Panc1 (cell line): ENCODE data around the gene AGPAT4. TPM values are rescaled to one million over a fixed set of nuclear protein-coding genes. Genes with fewer than 3 reads are reported as not detected.

ENCODE experiments used
- ATAC-seq: fragments of 200-7000 bp; cut with Tn5 transposase; 2 replicates; pipeline ENCODE4 v1.9.1; 2020; ENCODE audit warnings: mild to moderate bottlenecking, moderate library complexity
- BruUV-seq: library from RNA; stranded (reverse); fragments of 400-500 nt; replicated peaks from 2 replicates; lab custom pipeline; 2021; lab: Mats Ljungman, UMichigan
- CTCF ChIA-PET: fragments of 300-600 bp; sonication (Branson Sonifier 250); formaldehyde crosslinking; loops from one replicate; lab custom pipeline; 2022; ENCODE audit warnings: antibody characterized with exemption; lab: Charles Lee
- POLR2A ChIA-PET: fragments of 300-600 bp; sonication (Branson Sonifier 250); formaldehyde crosslinking; loops from one replicate; lab custom pipeline; 2022; ENCODE audit warnings: antibody characterized with exemption; lab: Charles Lee
- DNase-seq: peaks from one replicate; pipeline ENCODE4 v3.0.0-alpha.2; 2010; ENCODE audit warnings: low read depth, low spot score
- H3K27ac ChIP-seq: 2 replicates; pipeline ENCODE4 v1.5.1; 2011; ENCODE audit warnings: mild to moderate bottlenecking, low read length, inconsistent platforms
- H3K27me3 ChIP-seq: fragments of 200-500 bp; sonication (Bioruptor generic); 2 replicates; pipeline ENCODE4 v1.6.0; 2014; ENCODE audit warnings: low read length, inconsistent platforms; ENCODE audit not compliant: control insufficient read depth, insufficient read depth
- H3K36me3 ChIP-seq: fragments of 200-500 bp; sonication (Bioruptor generic); 2 replicates; pipeline ENCODE4 v1.5.1; 2014; ENCODE audit warnings: inconsistent platforms, mild to moderate bottlenecking, low read length, moderate library complexity; ENCODE audit not compliant: control insufficient read depth, insufficient read depth
- H3K4me1 ChIP-seq: 2 replicates; pipeline ENCODE4 v1.5.1; 2011; ENCODE audit warnings: inconsistent platforms, mild to moderate bottlenecking, low read length, moderate library complexity; ENCODE audit not compliant: control insufficient read depth, insufficient read depth
- H3K4me3 ChIP-seq, 2 experiments: 2 replicates each; pipeline ENCODE4 v1.5.1; 2011 to 2012; ENCODE audit warnings: low read depth in 2 of 2, low read length in 2 of 2, mild to moderate bottlenecking in 2 of 2, inconsistent platforms in 1 of 2, moderate library complexity in 1 of 2
- H3K9me3 ChIP-seq: fragments of 200-500 bp; sonication (Bioruptor generic); 2 replicates; pipeline ENCODE4 v1.5.1; 2014; ENCODE audit warnings: low read depth, mild to moderate bottlenecking, inconsistent platforms, low read length, moderate library complexity; ENCODE audit not compliant: control insufficient read depth, insufficient read depth
- POLR2AphosphoS5 ChIP-seq: IDR thresholded peaks from 2 replicates; pipeline ENCODE4 v1.6.1; 2012; ENCODE audit warnings: mild to moderate bottlenecking, low read depth, low read length, moderate library complexity
- SIN3A ChIP-seq: IDR thresholded peaks from 2 replicates; pipeline ENCODE4 v1.6.1; 2012; ENCODE audit warnings: low read depth, mild to moderate bottlenecking, low read length, moderate library complexity, borderline replicate concordance; ENCODE audit not compliant: insufficient read depth
- TCF7L2 ChIP-seq: IDR thresholded peaks from 2 replicates; pipeline ENCODE4 v1.6.1; 2011; ENCODE audit warnings: mild to moderate bottlenecking, low read depth, low read length, inconsistent platforms
- in situ Hi-C: cut with HindIII; loops from 2 replicates; pipeline ENCODE4 v1.10.0; 2016; ENCODE audit warnings: low sequenced_read_pairs, low pct_unique_long_range_greater_than_20kb
- intact Hi-C: fragments of 100-400 bp; cut with micrococcal nuclease; formaldehyde crosslinking; loops from one replicate; pipeline ENCODE4 v1.10.0; 2022; ENCODE audit not compliant: unreplicated experiment
- total RNA-seq: library from RNA; stranded (reverse); gene quantifications from one replicate; pipeline ENCODE4 v1.2.1, GENCODE V29; 2021; ENCODE audit not compliant: unreplicated experiment
- TF ChIP-seq, protein P1 (sequence below), 2 experiments: IDR thresholded peaks; 2 replicates each; pipeline ENCODE4 v1.6.1; 2011 to 2012; ENCODE audit warnings: low read depth in 2 of 2, control low read depth in 1 of 2, low read length in 1 of 2, mild to moderate bottlenecking in 1 of 2, moderate library complexity in 1 of 2; ENCODE audit not compliant: insufficient read depth in 1 of 2
- TF ChIP-seq, protein P2 (sequence below): fragments of 450-650 bp; IDR thresholded peaks from 2 replicates; pipeline ENCODE4 v1.5.1; 2017; ENCODE audit warnings: mild to moderate bottlenecking

Gene AGPAT4
- total RNA-seq, 1 experiment from 2014 or later = 12.9 TPM

DNA sequence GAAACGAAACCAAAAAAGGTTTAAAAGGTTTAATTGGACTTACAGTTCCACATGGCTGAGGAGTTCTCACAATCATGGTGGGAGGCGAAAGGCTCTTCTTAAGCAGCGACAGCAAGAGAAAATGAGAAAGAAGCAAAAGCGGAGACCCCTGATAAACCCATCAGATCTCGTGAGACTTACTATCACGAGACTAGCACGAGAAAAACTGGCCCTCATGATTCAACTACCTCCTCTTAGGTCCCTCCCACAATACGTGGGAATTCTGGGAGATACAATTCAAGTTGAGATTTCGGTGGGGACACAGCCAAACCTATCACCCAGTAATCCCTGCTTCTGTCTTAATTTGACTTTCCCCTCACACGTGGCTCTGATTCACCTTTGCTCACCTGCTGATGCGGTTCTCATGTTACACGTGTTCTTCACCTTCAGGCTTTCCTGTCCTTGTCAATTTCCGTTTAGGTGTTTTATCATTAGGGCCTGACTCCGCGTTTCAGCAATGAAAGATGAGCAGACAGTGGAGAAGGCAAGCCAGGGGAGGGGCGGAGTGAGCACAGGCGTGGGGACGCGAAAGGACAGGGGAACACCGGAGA lies 57.1 kb downstream of the AGPAT4 start:
- ATAC-seq (peak; percentile 67), DNase-seq (no peak)
- TF ChIP-seq, protein P1, sequence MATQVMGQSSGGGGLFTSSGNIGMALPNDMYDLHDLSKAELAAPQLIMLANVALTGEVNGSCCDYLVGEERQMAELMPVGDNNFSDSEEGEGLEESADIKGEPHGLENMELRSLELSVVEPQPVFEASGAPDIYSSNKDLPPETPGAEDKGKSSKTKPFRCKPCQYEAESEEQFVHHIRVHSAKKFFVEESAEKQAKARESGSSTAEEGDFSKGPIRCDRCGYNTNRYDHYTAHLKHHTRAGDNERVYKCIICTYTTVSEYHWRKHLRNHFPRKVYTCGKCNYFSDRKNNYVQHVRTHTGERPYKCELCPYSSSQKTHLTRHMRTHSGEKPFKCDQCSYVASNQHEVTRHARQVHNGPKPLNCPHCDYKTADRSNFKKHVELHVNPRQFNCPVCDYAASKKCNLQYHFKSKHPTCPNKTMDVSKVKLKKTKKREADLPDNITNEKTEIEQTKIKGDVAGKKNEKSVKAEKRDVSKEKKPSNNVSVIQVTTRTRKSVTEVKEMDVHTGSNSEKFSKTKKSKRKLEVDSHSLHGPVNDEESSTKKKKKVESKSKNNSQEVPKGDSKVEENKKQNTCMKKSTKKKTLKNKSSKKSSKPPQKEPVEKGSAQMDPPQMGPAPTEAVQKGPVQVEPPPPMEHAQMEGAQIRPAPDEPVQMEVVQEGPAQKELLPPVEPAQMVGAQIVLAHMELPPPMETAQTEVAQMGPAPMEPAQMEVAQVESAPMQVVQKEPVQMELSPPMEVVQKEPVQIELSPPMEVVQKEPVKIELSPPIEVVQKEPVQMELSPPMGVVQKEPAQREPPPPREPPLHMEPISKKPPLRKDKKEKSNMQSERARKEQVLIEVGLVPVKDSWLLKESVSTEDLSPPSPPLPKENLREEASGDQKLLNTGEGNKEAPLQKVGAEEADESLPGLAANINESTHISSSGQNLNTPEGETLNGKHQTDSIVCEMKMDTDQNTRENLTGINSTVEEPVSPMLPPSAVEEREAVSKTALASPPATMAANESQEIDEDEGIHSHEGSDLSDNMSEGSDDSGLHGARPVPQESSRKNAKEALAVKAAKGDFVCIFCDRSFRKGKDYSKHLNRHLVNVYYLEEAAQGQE (IDR thresholded peaks at IDR 0.05; ENCODE audit: insufficient read depth in 1 of 2, low read depth in 2 of 2, low read length in 1 of 2) = no peak
- TF ChIP-seq SIN3A (no peak), POLR2AphosphoS5 (no peak), TCF7L2 (no peak)
- TF ChIP-seq, protein P2, sequence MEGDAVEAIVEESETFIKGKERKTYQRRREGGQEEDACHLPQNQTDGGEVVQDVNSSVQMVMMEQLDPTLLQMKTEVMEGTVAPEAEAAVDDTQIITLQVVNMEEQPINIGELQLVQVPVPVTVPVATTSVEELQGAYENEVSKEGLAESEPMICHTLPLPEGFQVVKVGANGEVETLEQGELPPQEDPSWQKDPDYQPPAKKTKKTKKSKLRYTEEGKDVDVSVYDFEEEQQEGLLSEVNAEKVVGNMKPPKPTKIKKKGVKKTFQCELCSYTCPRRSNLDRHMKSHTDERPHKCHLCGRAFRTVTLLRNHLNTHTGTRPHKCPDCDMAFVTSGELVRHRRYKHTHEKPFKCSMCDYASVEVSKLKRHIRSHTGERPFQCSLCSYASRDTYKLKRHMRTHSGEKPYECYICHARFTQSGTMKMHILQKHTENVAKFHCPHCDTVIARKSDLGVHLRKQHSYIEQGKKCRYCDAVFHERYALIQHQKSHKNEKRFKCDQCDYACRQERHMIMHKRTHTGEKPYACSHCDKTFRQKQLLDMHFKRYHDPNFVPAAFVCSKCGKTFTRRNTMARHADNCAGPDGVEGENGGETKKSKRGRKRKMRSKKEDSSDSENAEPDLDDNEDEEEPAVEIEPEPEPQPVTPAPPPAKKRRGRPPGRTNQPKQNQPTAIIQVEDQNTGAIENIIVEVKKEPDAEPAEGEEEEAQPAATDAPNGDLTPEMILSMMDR = no peak
- ChIA-PET CTCF (no interaction called here), POLR2A (no interaction called here)
- in situ Hi-C loops (no loop called here), intact Hi-C loops (no loop called here)
- BruUV-seq = no TSS peak
- Histone ChIP-seq H3K4me1 (0 out of 2 replicates have a peak, but pooled peaks cover 5% of the 10 kb centered on the region), H3K4me3 (peak overlapping the region; percentile 39 to 71), H3K27ac (peak overlapping the region; percentile 81), H3K9me3 (peaks cover 10% of the 10 kb centered on the region), H3K36me3 (no peaks in the 10 kb centered on the region), H3K27me3 (no peaks in the 10 kb centered on the region)

DNA sequence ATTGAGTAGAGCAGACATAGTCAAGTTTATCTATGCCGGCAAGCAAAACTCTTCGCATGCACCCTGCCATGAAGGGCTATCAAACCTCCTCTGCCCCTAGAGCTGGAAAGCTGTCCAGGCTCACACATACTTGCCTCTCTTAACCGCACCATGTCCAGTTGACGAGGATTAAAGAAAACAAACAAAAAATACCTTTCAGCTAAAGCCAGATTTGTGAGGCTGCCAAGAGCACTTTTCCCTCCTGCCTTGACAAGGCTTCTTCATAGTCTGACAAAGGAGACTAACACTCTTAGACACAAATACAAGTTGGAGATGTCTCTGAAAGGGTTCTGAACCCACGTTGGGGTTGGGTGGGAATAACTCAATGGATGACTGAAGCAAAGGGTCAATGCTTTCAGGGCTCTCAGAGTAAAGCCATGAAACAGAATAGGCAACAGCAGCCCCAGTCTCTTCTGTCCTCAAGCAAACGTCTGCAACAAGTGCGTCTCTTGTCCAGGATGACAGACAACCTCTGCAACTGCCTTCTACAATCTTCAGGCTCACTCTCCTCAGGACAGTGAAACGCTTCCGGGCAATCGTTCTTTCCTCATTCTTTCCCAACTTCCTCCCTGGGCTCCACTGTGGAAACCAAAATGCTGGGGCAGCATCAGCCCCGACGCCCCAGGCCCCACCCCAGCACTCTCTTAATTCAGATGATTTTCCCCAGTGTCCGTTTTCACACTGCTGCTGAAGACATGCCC lies 57.8 kb downstream of the AGPAT4 start:
- H3K4me1 ChIP-seq = 0 out of 2 replicates have a peak, but pooled peaks cover 5% of the 10 kb centered on the region
- no peaks in the 10 kb centered on the region; the same call in 1 of the 2 replicates for H3K36me3 ChIP-seq
- H3K9me3 ChIP-seq = peaks cover 17% of the 10 kb centered on the region
- H3K27ac ChIP-seq = peak overlapping the region; percentile 81
- TF ChIP-seq TCF7L2 (no peak), POLR2AphosphoS5 (no peak)
- DNase-seq (no peak), ATAC-seq (peak; percentile 75)
- in situ Hi-C loops (no loop called here), intact Hi-C loops (no loop called here)
- peak overlapping the region; percentile 39 to 71 for H3K4me3 ChIP-seq
- CTCF ChIA-PET = no interaction called here
- POLR2A ChIA-PET = no interaction called here
- no peaks in the 10 kb centered on the region for H3K27me3 ChIP-seq
- BruUV-seq = TSS peak; percentile 70
